Measurements from ENCODE around the gene TNRC18.
"Not testable (repeated sequence)": the region's sequence is repeated elsewhere in the genome, so short reads cannot be mapped to it uniquely, and the experiment has no call there.

TNRC18 gene

DNA sequence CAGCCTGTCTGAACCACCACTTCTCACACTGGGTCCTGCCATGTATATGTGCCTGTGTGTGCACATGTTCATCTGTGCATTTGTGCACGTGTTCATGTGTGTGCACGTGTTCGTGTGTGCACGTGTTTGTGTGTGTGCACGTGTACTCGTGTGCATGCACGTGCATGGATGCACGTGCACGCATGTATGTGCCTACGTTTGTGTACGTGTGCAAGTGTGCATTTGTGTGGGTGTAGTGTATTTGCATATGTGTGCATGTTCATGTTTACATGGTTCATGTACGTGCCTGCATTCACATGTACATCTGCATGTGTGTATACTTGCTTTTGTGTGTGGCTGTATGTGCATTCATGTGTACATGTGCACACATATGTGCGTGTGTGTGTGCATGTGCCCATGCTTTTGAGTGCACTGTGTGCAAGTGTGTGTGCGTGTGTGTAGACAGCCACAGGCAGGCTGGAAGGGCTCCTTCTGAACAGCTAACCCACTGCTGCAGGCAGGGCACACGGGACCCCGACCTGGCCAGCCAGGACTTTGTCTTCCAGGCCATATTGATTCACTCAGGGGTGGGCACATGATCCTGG, 112.7 kb downstream of the TNRC18 start:
- H3K36me3 ChIP-seq (ENCODE audit: control insufficient read depth, insufficient read depth, low read length), result peaks cover 23% of the 10 kb centered on the region
- H3K9me3 ChIP-seq (ENCODE audit: control insufficient read depth, low read length), result no peaks in the 10 kb centered on the region
- no peak overlapping the region for H3K27ac ChIP-seq (ENCODE audit: insufficient read depth, low read length, poor library complexity, severe bottlenecking)
- H3K4me1 ChIP-seq (ENCODE audit: control insufficient read depth, insufficient read depth, low read length, poor library complexity, severe bottlenecking), result no peaks in the 10 kb centered on the region
- no peak overlapping the region for H3K4me3 ChIP-seq (ENCODE audit: insufficient read depth, low read depth, low read length, poor library complexity, severe bottlenecking)
- no peak for DNase-seq
- no peaks in the 10 kb centered on the region for H3K27me3 ChIP-seq (replicated peaks; ENCODE audit: control insufficient read depth, insufficient read depth, low read length, poor library complexity, severe bottlenecking)

DNA sequence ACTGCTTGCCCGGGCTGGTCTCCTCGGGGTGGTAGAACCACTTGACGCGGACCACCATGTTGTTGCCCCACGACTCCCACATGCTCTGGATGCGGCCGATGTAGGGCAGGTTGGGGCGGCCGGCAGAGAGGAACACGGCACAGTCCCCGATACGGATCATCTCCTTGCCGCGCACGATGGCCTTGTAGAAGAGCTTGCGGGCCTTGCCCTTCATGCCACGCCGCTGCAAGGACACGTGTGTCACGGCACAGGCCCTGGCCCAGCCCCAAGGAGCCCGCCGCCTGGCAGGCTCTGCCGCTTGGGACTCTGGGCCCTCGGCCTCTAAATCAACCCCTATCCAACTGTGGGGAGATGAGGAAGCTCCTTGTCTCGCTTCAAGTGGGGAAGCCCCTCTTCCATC, 114.5 kb downstream of the TNRC18 start:
- H3K9me3 ChIP-seq (ENCODE audit: control insufficient read depth, low read length), result no peaks in the 10 kb centered on the region
- no peak for DNase-seq
- H3K27me3 ChIP-seq (replicated peaks; ENCODE audit: control insufficient read depth, insufficient read depth, low read length, poor library complexity, severe bottlenecking), result no peaks in the 10 kb centered on the region
- no peak overlapping the region for H3K4me3 ChIP-seq (ENCODE audit: insufficient read depth, low read depth, low read length, poor library complexity, severe bottlenecking)
- H3K4me1 ChIP-seq (ENCODE audit: control insufficient read depth, insufficient read depth, low read length, poor library complexity, severe bottlenecking), result no peaks in the 10 kb centered on the region
- no peak overlapping the region for H3K27ac ChIP-seq (ENCODE audit: insufficient read depth, low read length, poor library complexity, severe bottlenecking)
- peaks cover 15% of the 10 kb centered on the region for H3K36me3 ChIP-seq (ENCODE audit: control insufficient read depth, insufficient read depth, low read length)

DNA sequence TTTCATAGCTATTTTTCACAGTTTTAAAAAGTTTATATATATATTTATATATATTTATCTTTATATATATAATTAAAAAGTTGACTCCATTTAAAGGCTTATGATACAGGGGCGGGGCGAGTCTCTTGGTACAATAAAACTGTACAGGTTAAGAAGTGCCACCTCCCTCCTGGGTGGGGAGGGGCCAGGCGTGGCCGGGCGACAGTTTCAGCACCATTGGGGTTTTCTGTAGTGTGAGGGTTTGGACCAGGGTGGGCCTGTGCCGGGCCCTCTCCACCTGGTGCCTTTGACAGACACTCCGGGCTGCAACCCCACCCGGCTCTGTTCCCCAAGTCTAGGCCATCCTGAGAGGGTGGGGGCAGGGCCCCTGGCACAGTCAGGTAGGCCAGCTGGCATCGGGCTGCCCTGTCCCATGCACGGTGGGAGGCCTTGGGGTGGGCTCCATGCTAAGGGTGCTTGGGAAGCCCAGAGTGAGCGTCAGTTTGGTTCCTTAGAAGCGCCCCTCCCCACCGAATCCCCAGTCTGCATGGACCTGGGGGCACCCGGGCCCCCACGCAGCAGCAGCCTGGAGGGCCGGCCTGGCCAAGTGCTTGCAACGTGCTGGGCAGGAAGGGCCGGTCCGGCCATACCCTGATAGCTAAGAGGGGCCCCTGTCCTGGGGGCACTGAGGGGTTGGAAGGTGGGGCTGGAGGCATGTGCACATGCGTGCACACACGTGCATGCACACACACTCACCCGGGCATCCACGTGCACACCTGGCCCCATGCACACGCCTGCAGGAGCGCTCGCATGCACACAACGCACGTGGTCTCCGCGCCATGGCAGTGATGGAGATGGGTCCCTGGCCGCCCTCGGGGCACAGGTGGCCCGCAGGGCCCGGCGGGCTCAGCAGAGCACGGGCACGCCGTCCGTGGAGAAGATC, 116.2 kb downstream of the TNRC18 start:
- not testable (repeated sequence) for H3K4me1 ChIP-seq (ENCODE audit: control insufficient read depth, insufficient read depth, low read length, poor library complexity, severe bottlenecking); H3K27me3 ChIP-seq (replicated peaks; ENCODE audit: control insufficient read depth, insufficient read depth, low read length, poor library complexity, severe bottlenecking); H3K27ac ChIP-seq (ENCODE audit: insufficient read depth, low read length, poor library complexity, severe bottlenecking); DNase-seq; H3K4me3 ChIP-seq (ENCODE audit: insufficient read depth, low read depth, low read length, poor library complexity, severe bottlenecking); H3K9me3 ChIP-seq (ENCODE audit: control insufficient read depth, low read length)
- H3K36me3 ChIP-seq (ENCODE audit: control insufficient read depth, insufficient read depth, low read length), result peaks cover 15% of the 10 kb centered on the region

DNA sequence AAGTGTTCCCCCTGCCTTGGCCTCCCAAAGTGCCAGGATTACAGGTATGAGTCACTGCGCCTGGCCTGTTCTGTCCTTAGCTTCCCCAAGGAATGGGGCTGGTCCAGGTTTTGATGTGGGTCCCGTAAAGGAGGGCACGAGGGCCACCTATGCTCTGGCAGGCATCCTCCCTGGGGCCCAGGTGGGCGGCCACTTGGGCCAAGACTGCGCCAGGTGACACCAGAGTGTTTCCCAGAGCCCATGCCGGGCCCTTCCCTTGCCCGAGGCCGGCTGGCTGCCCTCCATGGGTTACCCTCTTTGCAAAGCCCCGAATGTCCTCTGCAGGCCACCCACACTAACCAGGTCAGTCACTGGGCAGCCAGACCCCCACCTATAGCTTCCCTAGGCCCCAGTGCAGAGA, 118.6 kb downstream of the TNRC18 start:
- not testable (repeated sequence) for H3K27ac ChIP-seq (ENCODE audit: insufficient read depth, low read length, poor library complexity, severe bottlenecking); H3K4me1 ChIP-seq (ENCODE audit: control insufficient read depth, insufficient read depth, low read length, poor library complexity, severe bottlenecking); H3K27me3 ChIP-seq (replicated peaks; ENCODE audit: control insufficient read depth, insufficient read depth, low read length, poor library complexity, severe bottlenecking); H3K4me3 ChIP-seq (ENCODE audit: insufficient read depth, low read depth, low read length, poor library complexity, severe bottlenecking); H3K36me3 ChIP-seq (ENCODE audit: control insufficient read depth, insufficient read depth, low read length); DNase-seq; H3K9me3 ChIP-seq (ENCODE audit: control insufficient read depth, low read length)

DNA sequence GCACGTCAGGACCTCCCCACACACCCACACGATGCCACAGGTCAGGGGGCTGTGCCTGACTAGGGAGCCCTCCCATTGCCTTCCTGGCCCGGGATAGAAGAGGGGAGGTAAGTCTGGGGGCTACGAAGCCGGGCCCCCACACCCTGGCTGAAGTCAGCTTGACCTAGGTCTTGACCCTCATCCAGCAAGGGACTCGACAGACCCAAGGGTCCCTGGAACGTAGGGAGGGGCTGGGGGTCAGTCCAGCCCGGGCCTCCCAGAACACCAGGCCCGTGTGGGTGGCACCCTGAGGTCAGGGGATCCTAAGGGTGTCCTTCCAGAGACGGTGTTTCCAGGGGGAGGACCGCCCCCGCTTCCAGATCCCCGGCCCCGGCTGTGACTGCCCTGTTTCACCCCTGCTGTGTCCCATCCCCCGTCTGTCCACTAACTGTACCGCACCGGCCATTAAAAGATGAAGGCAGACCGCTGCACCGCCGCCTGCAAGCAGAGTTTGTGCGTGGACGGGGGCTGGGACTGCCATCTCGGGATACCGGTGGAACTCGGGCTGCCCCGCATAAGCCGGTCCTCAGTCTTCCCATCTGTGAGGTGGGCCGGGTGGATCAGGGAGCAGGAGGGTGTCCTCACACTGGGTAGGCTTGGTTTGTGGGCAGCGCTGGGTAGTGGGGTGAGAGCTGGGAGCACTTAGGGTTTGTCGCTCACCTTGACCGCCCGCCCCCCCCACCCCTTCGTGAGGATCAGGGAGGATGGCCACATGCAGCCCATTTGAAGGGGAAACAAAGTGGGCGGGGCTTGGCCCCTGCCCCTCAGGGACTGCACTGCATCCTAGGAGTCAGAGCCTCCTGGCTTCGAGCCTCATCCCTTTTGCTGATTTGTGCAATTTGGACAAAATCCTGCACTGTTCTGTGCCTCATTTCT, 119.8 kb downstream of the TNRC18 start:
- Histone ChIP-seq H3K36me3 (ENCODE audit: control insufficient read depth, insufficient read depth, low read length) (peaks cover 8% of the 10 kb centered on the region), H3K4me1 (ENCODE audit: control insufficient read depth, insufficient read depth, low read length, poor library complexity, severe bottlenecking) (no peaks in the 10 kb centered on the region), H3K9me3 (ENCODE audit: control insufficient read depth, low read length) (no peaks in the 10 kb centered on the region), H3K27ac (ENCODE audit: insufficient read depth, low read length, poor library complexity, severe bottlenecking) (no peak overlapping the region), H3K27me3 (replicated peaks; ENCODE audit: control insufficient read depth, insufficient read depth, low read length, poor library complexity, severe bottlenecking) (no peaks in the 10 kb centered on the region), H3K4me3 (ENCODE audit: insufficient read depth, low read depth, low read length, poor library complexity, severe bottlenecking) (no peak overlapping the region)
- no peak for DNase-seq

DNA sequence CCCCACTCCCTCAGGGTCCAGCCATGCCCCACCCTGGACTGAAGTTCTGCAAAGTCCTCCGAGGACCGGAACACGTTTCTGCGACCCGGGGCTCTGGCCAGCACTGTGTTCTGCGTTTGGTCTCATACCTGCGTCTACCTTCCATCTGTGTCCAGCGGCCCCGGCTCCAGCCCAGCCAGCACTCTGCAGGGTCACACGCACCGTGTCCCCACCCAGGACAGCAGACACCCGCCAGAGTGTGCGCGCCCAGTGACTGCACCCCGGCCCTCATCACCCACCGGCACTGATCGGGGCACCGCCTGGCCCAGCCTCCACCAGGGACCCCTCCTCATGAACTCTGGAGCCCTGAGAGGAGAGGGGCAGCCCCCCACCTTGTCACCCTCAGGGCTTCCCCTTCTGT, 120.6 kb downstream of the TNRC18 start:
- Histone ChIP-seq H3K27ac (ENCODE audit: insufficient read depth, low read length, poor library complexity, severe bottlenecking) (no peak overlapping the region), H3K4me3 (ENCODE audit: insufficient read depth, low read depth, low read length, poor library complexity, severe bottlenecking) (no peak overlapping the region), H3K27me3 (replicated peaks; ENCODE audit: control insufficient read depth, insufficient read depth, low read length, poor library complexity, severe bottlenecking) (no peaks in the 10 kb centered on the region)

DNA sequence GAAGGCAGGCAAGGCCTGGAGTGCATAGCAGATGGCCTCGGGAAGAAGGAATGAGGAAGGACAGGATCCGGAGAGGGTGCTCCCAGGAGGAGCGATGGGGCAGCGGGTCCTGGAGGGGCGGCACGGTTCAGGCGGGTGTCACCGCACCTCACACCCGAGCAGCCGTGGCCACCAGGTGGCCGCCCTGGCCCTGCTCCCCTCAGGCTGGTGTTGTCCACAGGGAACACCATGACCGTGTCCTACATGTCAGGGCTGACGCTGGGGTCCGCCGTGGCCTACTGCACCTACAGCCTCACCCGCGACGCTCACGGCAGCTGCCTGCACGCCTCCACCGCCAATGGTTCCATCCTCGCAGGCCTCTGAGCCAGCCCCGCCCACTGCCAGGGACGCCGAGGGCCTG, 121.1 kb downstream of the TNRC18 start:
- Histone ChIP-seq H3K4me1 (ENCODE audit: control insufficient read depth, insufficient read depth, low read length, poor library complexity, severe bottlenecking) (peaks cover 3% of the 10 kb centered on the region), H3K4me3 (ENCODE audit: insufficient read depth, low read depth, low read length, poor library complexity, severe bottlenecking) (no peak overlapping the region), H3K36me3 (ENCODE audit: control insufficient read depth, insufficient read depth, low read length) (peaks cover 2% of the 10 kb centered on the region), H3K27me3 (replicated peaks; ENCODE audit: control insufficient read depth, insufficient read depth, low read length, poor library complexity, severe bottlenecking) (no peaks in the 10 kb centered on the region), H3K9me3 (ENCODE audit: control insufficient read depth, low read length) (no peaks in the 10 kb centered on the region), H3K27ac (ENCODE audit: insufficient read depth, low read length, poor library complexity, severe bottlenecking) (no peak overlapping the region)
- no peak for DNase-seq

More for the DNA sequence above, 120.6 kb downstream of the TNRC18 start:
- no peak for DNase-seq
- Histone ChIP-seq H3K4me1 (ENCODE audit: control insufficient read depth, insufficient read depth, low read length, poor library complexity, severe bottlenecking) (no peaks in the 10 kb centered on the region), H3K9me3 (ENCODE audit: control insufficient read depth, low read length) (no peaks in the 10 kb centered on the region), H3K36me3 (ENCODE audit: control insufficient read depth, insufficient read depth, low read length) (peaks cover 5% of the 10 kb centered on the region)

DNA sequence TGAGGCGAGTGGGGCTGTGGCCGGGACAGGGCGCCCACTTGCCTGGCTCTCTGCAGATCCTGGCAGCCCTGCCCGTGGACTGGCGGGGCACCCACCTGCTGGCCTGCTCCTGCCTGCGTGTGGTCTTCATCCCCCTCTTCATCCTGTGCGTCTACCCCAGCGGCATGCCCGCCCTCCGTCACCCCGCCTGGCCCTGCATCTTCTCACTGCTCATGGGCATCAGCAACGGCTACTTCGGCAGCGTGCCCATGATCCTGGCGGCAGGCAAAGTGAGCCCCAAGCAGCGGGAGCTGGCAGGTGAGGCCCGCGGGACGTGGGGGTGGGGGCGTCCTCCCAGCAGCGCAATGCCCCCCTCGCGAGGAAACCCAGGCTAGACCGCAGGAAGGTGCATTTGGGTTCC, 123.3 kb downstream of the TNRC18 start:
- no peak overlapping the region for H3K4me3 ChIP-seq (ENCODE audit: insufficient read depth, low read depth, low read length, poor library complexity, severe bottlenecking)
- DNase-seq, result no peak
- peaks cover 10% of the 10 kb centered on the region for H3K4me1 ChIP-seq (ENCODE audit: control insufficient read depth, insufficient read depth, low read length, poor library complexity, severe bottlenecking)
- no peaks in the 10 kb centered on the region for H3K27me3 ChIP-seq (replicated peaks; ENCODE audit: control insufficient read depth, insufficient read depth, low read length, poor library complexity, severe bottlenecking)
- no peaks in the 10 kb centered on the region for H3K36me3 ChIP-seq (ENCODE audit: control insufficient read depth, insufficient read depth, low read length)
- H3K9me3 ChIP-seq (ENCODE audit: control insufficient read depth, low read length), result no peaks in the 10 kb centered on the region
- no peak overlapping the region for H3K27ac ChIP-seq (ENCODE audit: insufficient read depth, low read length, poor library complexity, severe bottlenecking)

DNA sequence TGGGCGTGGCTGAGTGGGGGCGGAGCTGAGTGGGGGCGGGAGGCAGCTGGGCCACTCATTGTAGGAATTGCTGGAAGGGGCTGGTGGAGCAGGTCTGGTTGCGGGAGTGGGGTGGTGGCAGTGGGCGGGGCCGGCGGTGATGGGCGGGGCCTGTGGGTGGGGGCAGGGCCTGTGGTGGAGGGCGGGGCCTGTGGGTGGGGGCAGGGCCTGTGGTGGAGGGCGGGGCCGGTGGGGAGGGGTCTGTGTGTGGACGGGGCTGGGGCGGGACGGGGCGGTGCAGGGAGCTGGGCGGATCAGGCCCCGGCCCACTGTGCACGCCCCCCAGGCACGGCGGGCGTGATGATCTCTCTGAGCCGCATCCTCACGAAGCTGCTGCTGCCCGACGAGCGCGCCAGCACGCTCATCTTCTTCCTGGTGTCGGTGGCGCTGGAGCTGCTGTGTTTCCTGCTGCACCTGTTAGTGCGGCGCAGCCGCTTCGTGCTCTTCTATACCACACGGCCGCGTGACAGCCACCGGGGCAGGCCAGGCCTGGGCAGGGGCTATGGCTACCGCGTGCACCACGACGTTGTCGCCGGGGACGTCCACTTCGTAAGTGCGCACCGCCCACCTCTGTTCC, 126.9 kb downstream of the TNRC18 start:
- no peaks in the 10 kb centered on the region for H3K36me3 ChIP-seq (ENCODE audit: control insufficient read depth, insufficient read depth, low read length)

More for the DNA sequence above, 126.9 kb downstream of the TNRC18 start:
- peak; percentile 68 to 69 (median 69) for DNase-seq
- H3K27ac ChIP-seq (ENCODE audit: insufficient read depth, low read length, poor library complexity, severe bottlenecking), result no peak overlapping the region
- no peaks in the 10 kb centered on the region for H3K27me3 ChIP-seq (replicated peaks; ENCODE audit: control insufficient read depth, insufficient read depth, low read length, poor library complexity, severe bottlenecking)
- H3K4me1 ChIP-seq (ENCODE audit: control insufficient read depth, insufficient read depth, low read length, poor library complexity, severe bottlenecking), result peaks cover 10% of the 10 kb centered on the region
- H3K4me3 ChIP-seq (ENCODE audit: insufficient read depth, low read depth, low read length, poor library complexity, severe bottlenecking), result peak overlapping the region; percentile 39
- H3K9me3 ChIP-seq (ENCODE audit: control insufficient read depth, low read length), result peaks cover 4% of the 10 kb centered on the region
